Measurements from ENCODE around the gene ARHGEF10L. TPM values are rescaled to one million over a fixed set of nuclear protein-coding genes. Genes with fewer than 3 reads are reported as not detected.

The ARHGEF10L gene
- total RNA-seq, 4 donors from 2014 or later: 72.7 to 177 (median 156) TPM

GRCh38 chr1:17653728-17654351, 114.3 kb downstream of the ARHGEF10L start:
- Histone ChIP-seq H3K9me3 (no peaks in the 10 kb centered on the region), H3K4me1 (no peaks in the 10 kb centered on the region), H3K36me3 (peaks cover 0 to 80% (median 0%) of the 10 kb centered on the region in 3 donors), H3K4me3 (no peak overlapping the region), H3K27ac (no peak overlapping the region), H3K27me3 (no peaks in the 10 kb centered on the region)
- TF ChIP-seq CTCF (IDR thresholded peaks at IDR 0.05): peak in 5 of 6 experiments; percentile 23 to 52 (median 46)
- no peak for TF ChIP-seq POLR2A (IDR thresholded peaks at IDR 0.05)
- DNase-seq: peak in 1 of 3 donors; percentile 54

- TF ChIP-seq CTCF (IDR thresholded peaks at IDR 0.05): no peak
- TF ChIP-seq POLR2A (IDR thresholded peaks at IDR 0.05): no peak
- no peak overlapping the region for H3K27ac ChIP-seq
- no peaks in the 10 kb centered on the region for H3K4me1 ChIP-seq
- H3K9me3 ChIP-seq: no peaks in the 10 kb centered on the region
- peaks cover 0 to 81% (median 0%) of the 10 kb centered on the region in 3 donors for H3K36me3 ChIP-seq
- no peak overlapping the region for H3K4me3 ChIP-seq
- DNase-seq: no peak
- H3K27me3 ChIP-seq: no peaks in the 10 kb centered on the region
These were observed 115.0 kb downstream of the ARHGEF10L start for GRCh38 chr1:17654519-17654918.

GRCh38 chr1:17655169-17655568, 115.7 kb downstream of the ARHGEF10L start:
- TF ChIP-seq CTCF (IDR thresholded peaks at IDR 0.05) (no peak), POLR2A (IDR thresholded peaks at IDR 0.05) (no peak)
- no peaks in the 10 kb centered on the region for H3K9me3 ChIP-seq
- H3K27me3 ChIP-seq: no peaks in the 10 kb centered on the region
- H3K36me3 ChIP-seq: peaks cover 0 to 84% (median 0%) of the 10 kb centered on the region in 3 donors
- no peak overlapping the region for H3K4me3 ChIP-seq
- no peaks in the 10 kb centered on the region for H3K4me1 ChIP-seq
- no peak overlapping the region for H3K27ac ChIP-seq
- DNase-seq: no peak

- no peak overlapping the region for H3K4me3 ChIP-seq
- no peaks in the 10 kb centered on the region for H3K27me3 ChIP-seq
- peaks cover 0 to 87% (median 0%) of the 10 kb centered on the region in 3 donors for H3K36me3 ChIP-seq
- TF ChIP-seq POLR2A (IDR thresholded peaks at IDR 0.05): no peak
- TF ChIP-seq CTCF (IDR thresholded peaks at IDR 0.05): no peak
- no peaks in the 10 kb centered on the region for H3K4me1 ChIP-seq
- H3K9me3 ChIP-seq: no peaks in the 10 kb centered on the region
- DNase-seq: no peak
- no peak overlapping the region for H3K27ac ChIP-seq
These were observed 116.4 kb downstream of the ARHGEF10L start for GRCh38 chr1:17655922-17656321.

GRCh38 chr1:17657436-17657835, 117.9 kb downstream of the ARHGEF10L start:
- H3K36me3 ChIP-seq: peaks cover 0 to 74% (median 0%) of the 10 kb centered on the region in 3 donors
- H3K27ac ChIP-seq: no peak overlapping the region
- DNase-seq: no peak
- no peak for TF ChIP-seq CTCF (IDR thresholded peaks at IDR 0.05)
- no peak for TF ChIP-seq POLR2A (IDR thresholded peaks at IDR 0.05)
- no peaks in the 10 kb centered on the region for H3K4me1 ChIP-seq
- no peaks in the 10 kb centered on the region for H3K27me3 ChIP-seq
- H3K9me3 ChIP-seq: no peaks in the 10 kb centered on the region
- H3K4me3 ChIP-seq: no peak overlapping the region

Measured in Peyer's patch (tissue), 4 donors.